GM23338 (cell line): Measurements from ENCODE around the gene PSORS1C1. TPM values are rescaled to one million over a fixed set of nuclear protein-coding genes. Genes with fewer than 3 reads are reported as not detected.
A peak's percentile ranks its signal among the peaks of the same experiment; 100 is the strongest.

Experiments used
- ATAC-seq: fragments of 200-7000 bp; cut with Tn5 transposase; 3 replicates; pipeline ENCODE4 v1.9.1; 2020
- DNase-seq: peaks from one replicate; pipeline ENCODE4 v3.0.0-alpha.2; 2015; ENCODE audit warnings: low spot score
- H2AFZ ChIP-seq: fragments of 200-600 bp; sonication (generic); 2 replicates; pipeline ENCODE4 v1.8.0; 2016; ENCODE audit warnings: antibody characterized with exemption, mild to moderate bottlenecking, moderate library complexity
- H3F3A ChIP-seq: fragments of 200-600 bp; sonication (generic); replicated peaks from 2 replicates; pipeline ENCODE4 v1.8.0; 2017; ENCODE audit warnings: antibody characterized with exemption, mixed run types, low read depth
- H3K27ac ChIP-seq: fragments of 200-600 bp; sonication (generic); 2 replicates; pipeline ENCODE4 v1.6.1; 2016; ENCODE audit warnings: low read depth
- H3K27me3 ChIP-seq: fragments of 200-600 bp; sonication (generic); 2 replicates; pipeline ENCODE4 v1.8.0; 2016; ENCODE audit warnings: mild to moderate bottlenecking, mixed run types, moderate library complexity; ENCODE audit not compliant: insufficient read depth
- H3K36me3 ChIP-seq: fragments of 200-600 bp; sonication (generic); 2 replicates; pipeline ENCODE4 v1.8.0; 2016; ENCODE audit warnings: mild to moderate bottlenecking; ENCODE audit not compliant: insufficient read depth
- H3K4me1 ChIP-seq: fragments of 200-600 bp; sonication (generic); 2 replicates; pipeline ENCODE4 v1.8.0; 2016; ENCODE audit warnings: mild to moderate bottlenecking, moderate library complexity; ENCODE audit not compliant: insufficient read depth
- H3K4me2 ChIP-seq: fragments of 200-600 bp; sonication (generic); 2 replicates; pipeline ENCODE4 v1.7.1; 2017; ENCODE audit warnings: mixed run types
- H3K4me3 ChIP-seq: fragments of 200-600 bp; sonication (generic); 2 replicates; pipeline ENCODE4 v1.6.1; 2016; ENCODE audit warnings: mixed run types
- H3K79me2 ChIP-seq: fragments of 200-600 bp; sonication (generic); replicated peaks from 2 replicates; pipeline ENCODE4 v1.8.0; 2017; ENCODE audit warnings: mild to moderate bottlenecking; ENCODE audit not compliant: insufficient read depth
- H3K9me2 ChIP-seq: fragments of 200-600 bp; sonication (generic); 2 replicates; pipeline ENCODE4 v1.8.0; 2017; ENCODE audit not compliant: insufficient read depth
- H4K20me1 ChIP-seq: fragments of 200-600 bp; sonication (generic); replicated peaks from 2 replicates; pipeline ENCODE4 v1.8.0; 2017; ENCODE audit warnings: mild to moderate bottlenecking; ENCODE audit not compliant: insufficient read depth
- H3K27ac Mint-ChIP-seq: 2 replicates; pipeline ENCODE4 v1.8.0; 2020; ENCODE audit warnings: inconsistent platforms, mild to moderate bottlenecking, moderate library complexity, mixed read lengths
- H3K27me3 Mint-ChIP-seq: 3 replicates; pipeline ENCODE4 v1.8.0; 2022; ENCODE audit warnings: low read depth, mild to moderate bottlenecking, moderate library complexity, mixed read lengths, inconsistent platforms; ENCODE audit not compliant: insufficient read depth, poor library complexity
- H3K36me3 Mint-ChIP-seq: 3 replicates; pipeline ENCODE4 v1.8.0; 2021; ENCODE audit warnings: low read depth, mild to moderate bottlenecking, inconsistent platforms, moderate library complexity, mixed read lengths
- H3K4me1 Mint-ChIP-seq: 3 replicates; pipeline ENCODE4 v1.8.0; 2020; ENCODE audit warnings: mild to moderate bottlenecking, inconsistent platforms, mixed read lengths
- H3K4me3 Mint-ChIP-seq: 3 replicates; pipeline ENCODE4 v1.8.0; 2021; ENCODE audit warnings: moderate library complexity, mild to moderate bottlenecking, inconsistent platforms, mixed read lengths
- H3K9me3 Mint-ChIP-seq: 3 replicates; pipeline ENCODE4 v1.8.0; 2020; ENCODE audit warnings: moderate library complexity, mild to moderate bottlenecking, inconsistent platforms, mixed read lengths
- CREB1 ChIP-seq: fragments of 250-450 bp; sonication (Bioruptor Pico); IDR thresholded peaks from 2 replicates; pipeline ENCODE4 v1.5.0; 2020; ENCODE audit warnings: low read depth, mild to moderate bottlenecking, moderate library complexity
- CTCF ChIP-seq, 2 experiments: fragments of 200-600 bp in 1 of 2; sonication (generic) in 1 of 2; conservative IDR thresholded peaks; 2 replicates each; pipeline versions ENCODE4 v1.5.1 to v1.6.1; 2016 to 2017; ENCODE audit warnings: antibody characterized with exemption in 2 of 2, low read depth in 2 of 2, mild to moderate bottlenecking in 2 of 2, moderate library complexity in 1 of 2
- ETS1 ChIP-seq: IDR thresholded peaks from 2 replicates; pipeline ENCODE4 v1.6.1; 2016; ENCODE audit warnings: antibody characterized with exemption
- EZH2 ChIP-seq: fragments of 200-600 bp; sonication (generic); IDR thresholded peaks from one replicate; pipeline ENCODE4 v1.8.0; 2017; ENCODE audit warnings: antibody characterized with exemption, mild to moderate bottlenecking, low read depth; ENCODE audit not compliant: unreplicated experiment
- EZH2phosphoT487 ChIP-seq: fragments of 200-600 bp; sonication (generic); IDR thresholded peaks from one replicate; pipeline ENCODE4 v1.8.1; 2018; ENCODE audit warnings: antibody characterized with exemption; ENCODE audit not compliant: unreplicated experiment
- JUNB ChIP-seq: IDR thresholded peaks from one replicate; pipeline ENCODE4 v1.6.1; 2016; ENCODE audit warnings: antibody characterized with exemption; ENCODE audit not compliant: unreplicated experiment
- NANOG ChIP-seq: IDR thresholded peaks from 2 replicates; pipeline ENCODE4 v1.6.1; 2016; ENCODE audit warnings: antibody characterized with exemption, borderline replicate concordance
- POLR2AphosphoS5 ChIP-seq: IDR thresholded peaks from 2 replicates; pipeline ENCODE4 v1.6.1; 2016; ENCODE audit warnings: antibody characterized with exemption, low read depth
- STAT1 ChIP-seq: IDR thresholded peaks from one replicate; pipeline ENCODE4 v1.6.1; 2016; ENCODE audit warnings: antibody characterized with exemption; ENCODE audit not compliant: unreplicated experiment
- ZNF114 ChIP-seq: fragments of 250-450 bp; sonication (Bioruptor Pico); IDR thresholded peaks from 2 replicates; pipeline ENCODE4 v1.5.0; 2020; ENCODE audit warnings: mild to moderate bottlenecking, moderate library complexity
- ZNF331 ChIP-seq: fragments of 250-450 bp; sonication (Bioruptor Pico); IDR thresholded peaks from 2 replicates; pipeline ENCODE4 v1.5.0; 2020; ENCODE audit warnings: low read depth, mild to moderate bottlenecking, moderate library complexity
- polyA plus RNA-seq: library from polyadenylated mRNA; unstranded; fragments of >200 nt; fragmentation: Nextera tagmentation; extraction: Ambion mirVana; gene quantifications from 2 replicates; pipeline ENCODE4 v1.2.1, GENCODE V29; 2016
- total RNA-seq: library from RNA; depleted of rRNA; stranded (reverse); fragments of >200 nt; shearing (Covaris generic); gene quantifications from 2 replicates; pipeline ENCODE4 v1.2.3, GENCODE V29; 2014
- TF ChIP-seq, protein P1 (sequence below): fragments of 250-450 bp; sonication (Bioruptor Pico); IDR thresholded peaks from 2 replicates; pipeline ENCODE4 v1.5.0; 2020; ENCODE audit warnings: mild to moderate bottlenecking, moderate library complexity
- TF ChIP-seq, protein P2 (sequence below): IDR thresholded peaks from one replicate; pipeline ENCODE4 v1.6.1; 2018; ENCODE audit warnings: antibody characterized with exemption; ENCODE audit not compliant: unreplicated experiment

PSORS1C1 gene
- total and polyA plus RNA-seq, 2 experiments from 2014 or later, result not detected

GRCh38 chr6:31180500-31180899 lies 65.9 kb downstream of the PSORS1C1 start:
- Mint-ChIP-seq H3K27ac (no peak overlapping the region), H3K4me1 (peaks cover 39% of the 10 kb centered on the region), H3K27me3 (peaks cover 7% of the 10 kb centered on the region), H3K4me3 (no peak overlapping the region), H3K36me3 (peaks cover 13% of the 10 kb centered on the region; the same call in 2 of the 3 replicates), H3K9me3 (no peaks in the 10 kb centered on the region)
- Histone ChIP-seq H2AFZ (no peak overlapping the region), H3K9me2 (no peaks in the 10 kb centered on the region), H3K36me3 (no peaks in the 10 kb centered on the region; the same call in 1 of the 2 replicates), H3K4me2 (no peak overlapping the region; the same call in 1 of the 2 replicates), H3K79me2 (no peaks in the 10 kb centered on the region), H3K4me3 (no peak overlapping the region), H4K20me1 (no peaks in the 10 kb centered on the region), H3K27me3 (no peaks in the 10 kb centered on the region), H3K27ac (no peak overlapping the region), H3K4me1 (peaks cover 32% of the 10 kb centered on the region), H3F3A (no peaks in the 10 kb centered on the region)
- peak; percentile 95 for DNase-seq
- TF ChIP-seq ETS1, result no peak
- no peak for TF ChIP-seq EZH2phosphoT487
- no peak for TF ChIP-seq POLR2AphosphoS5
- TF ChIP-seq, protein P1, sequence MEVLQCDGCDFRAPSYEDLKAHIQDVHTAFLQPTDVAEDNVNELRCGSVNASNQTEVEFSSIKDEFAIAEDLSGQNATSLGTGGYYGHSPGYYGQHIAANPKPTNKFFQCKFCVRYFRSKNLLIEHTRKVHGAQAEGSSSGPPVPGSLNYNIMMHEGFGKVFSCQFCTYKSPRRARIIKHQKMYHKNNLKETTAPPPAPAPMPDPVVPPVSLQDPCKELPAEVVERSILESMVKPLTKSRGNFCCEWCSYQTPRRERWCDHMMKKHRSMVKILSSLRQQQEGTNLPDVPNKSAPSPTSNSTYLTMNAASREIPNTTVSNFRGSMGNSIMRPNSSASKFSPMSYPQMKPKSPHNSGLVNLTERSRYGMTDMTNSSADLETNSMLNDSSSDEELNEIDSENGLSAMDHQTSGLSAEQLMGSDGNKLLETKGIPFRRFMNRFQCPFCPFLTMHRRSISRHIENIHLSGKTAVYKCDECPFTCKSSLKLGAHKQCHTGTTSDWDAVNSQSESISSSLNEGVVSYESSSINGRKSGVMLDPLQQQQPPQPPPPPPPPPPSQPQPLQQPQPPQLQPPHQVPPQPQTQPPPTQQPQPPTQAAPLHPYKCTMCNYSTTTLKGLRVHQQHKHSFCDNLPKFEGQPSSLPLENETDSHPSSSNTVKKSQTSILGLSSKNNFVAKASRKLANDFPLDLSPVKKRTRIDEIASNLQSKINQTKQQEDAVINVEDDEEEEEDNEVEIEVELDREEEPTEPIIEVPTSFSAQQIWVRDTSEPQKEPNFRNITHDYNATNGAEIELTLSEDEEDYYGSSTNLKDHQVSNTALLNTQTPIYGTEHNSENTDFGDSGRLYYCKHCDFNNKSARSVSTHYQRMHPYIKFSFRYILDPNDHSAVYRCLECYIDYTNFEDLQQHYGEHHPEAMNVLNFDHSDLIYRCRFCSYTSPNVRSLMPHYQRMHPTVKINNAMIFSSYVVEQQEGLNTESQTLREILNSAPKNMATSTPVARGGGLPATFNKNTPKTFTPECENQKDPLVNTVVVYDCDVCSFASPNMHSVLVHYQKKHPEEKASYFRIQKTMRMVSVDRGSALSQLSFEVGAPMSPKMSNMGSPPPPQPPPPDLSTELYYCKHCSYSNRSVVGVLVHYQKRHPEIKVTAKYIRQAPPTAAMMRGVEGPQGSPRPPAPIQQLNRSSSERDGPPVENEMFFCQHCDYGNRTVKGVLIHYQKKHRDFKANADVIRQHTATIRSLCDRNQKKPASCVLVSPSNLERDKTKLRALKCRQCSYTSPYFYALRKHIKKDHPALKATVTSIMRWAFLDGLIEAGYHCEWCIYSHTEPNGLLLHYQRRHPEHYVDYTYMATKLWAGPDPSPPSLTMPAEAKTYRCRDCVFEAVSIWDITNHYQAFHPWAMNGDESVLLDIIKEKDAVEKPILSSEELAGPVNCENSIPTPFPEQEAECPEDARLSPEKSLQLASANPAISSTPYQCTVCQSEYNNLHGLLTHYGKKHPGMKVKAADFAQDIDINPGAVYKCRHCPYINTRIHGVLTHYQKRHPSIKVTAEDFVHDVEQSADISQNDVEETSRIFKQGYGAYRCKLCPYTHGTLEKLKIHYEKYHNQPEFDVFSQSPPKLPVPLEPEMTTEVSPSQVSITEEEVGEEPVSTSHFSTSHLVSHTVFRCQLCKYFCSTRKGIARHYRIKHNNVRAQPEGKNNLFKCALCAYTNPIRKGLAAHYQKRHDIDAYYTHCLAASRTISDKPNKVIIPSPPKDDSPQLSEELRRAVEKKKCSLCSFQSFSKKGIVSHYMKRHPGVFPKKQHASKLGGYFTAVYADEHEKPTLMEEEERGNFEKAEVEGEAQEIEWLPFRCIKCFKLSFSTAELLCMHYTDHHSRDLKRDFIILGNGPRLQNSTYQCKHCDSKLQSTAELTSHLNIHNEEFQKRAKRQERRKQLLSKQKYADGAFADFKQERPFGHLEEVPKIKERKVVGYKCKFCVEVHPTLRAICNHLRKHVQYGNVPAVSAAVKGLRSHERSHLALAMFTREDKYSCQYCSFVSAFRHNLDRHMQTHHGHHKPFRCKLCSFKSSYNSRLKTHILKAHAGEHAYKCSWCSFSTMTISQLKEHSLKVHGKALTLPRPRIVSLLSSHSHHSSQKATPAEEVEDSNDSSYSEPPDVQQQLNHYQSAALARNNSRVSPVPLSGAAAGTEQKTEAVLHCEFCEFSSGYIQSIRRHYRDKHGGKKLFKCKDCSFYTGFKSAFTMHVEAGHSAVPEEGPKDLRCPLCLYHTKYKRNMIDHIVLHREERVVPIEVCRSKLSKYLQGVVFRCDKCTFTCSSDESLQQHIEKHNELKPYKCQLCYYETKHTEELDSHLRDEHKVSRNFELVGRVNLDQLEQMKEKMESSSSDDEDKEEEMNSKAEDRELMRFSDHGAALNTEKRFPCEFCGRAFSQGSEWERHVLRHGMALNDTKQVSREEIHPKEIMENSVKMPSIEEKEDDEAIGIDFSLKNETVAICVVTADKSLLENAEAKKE (CRISPR knock-in tag), result no peak
- no peak for TF ChIP-seq CTCF (conservative IDR thresholded peaks at IDR 0.05; ENCODE audit: low read depth in 2 of 2)
- no peak for TF ChIP-seq ZNF331 (CRISPR knock-in tag)
- no peak for TF ChIP-seq JUNB
- TF ChIP-seq NANOG, result no peak
- no peak for TF ChIP-seq STAT1
- no peak for TF ChIP-seq ZNF114
- no peak for TF ChIP-seq CREB1
- TF ChIP-seq, protein P2, sequence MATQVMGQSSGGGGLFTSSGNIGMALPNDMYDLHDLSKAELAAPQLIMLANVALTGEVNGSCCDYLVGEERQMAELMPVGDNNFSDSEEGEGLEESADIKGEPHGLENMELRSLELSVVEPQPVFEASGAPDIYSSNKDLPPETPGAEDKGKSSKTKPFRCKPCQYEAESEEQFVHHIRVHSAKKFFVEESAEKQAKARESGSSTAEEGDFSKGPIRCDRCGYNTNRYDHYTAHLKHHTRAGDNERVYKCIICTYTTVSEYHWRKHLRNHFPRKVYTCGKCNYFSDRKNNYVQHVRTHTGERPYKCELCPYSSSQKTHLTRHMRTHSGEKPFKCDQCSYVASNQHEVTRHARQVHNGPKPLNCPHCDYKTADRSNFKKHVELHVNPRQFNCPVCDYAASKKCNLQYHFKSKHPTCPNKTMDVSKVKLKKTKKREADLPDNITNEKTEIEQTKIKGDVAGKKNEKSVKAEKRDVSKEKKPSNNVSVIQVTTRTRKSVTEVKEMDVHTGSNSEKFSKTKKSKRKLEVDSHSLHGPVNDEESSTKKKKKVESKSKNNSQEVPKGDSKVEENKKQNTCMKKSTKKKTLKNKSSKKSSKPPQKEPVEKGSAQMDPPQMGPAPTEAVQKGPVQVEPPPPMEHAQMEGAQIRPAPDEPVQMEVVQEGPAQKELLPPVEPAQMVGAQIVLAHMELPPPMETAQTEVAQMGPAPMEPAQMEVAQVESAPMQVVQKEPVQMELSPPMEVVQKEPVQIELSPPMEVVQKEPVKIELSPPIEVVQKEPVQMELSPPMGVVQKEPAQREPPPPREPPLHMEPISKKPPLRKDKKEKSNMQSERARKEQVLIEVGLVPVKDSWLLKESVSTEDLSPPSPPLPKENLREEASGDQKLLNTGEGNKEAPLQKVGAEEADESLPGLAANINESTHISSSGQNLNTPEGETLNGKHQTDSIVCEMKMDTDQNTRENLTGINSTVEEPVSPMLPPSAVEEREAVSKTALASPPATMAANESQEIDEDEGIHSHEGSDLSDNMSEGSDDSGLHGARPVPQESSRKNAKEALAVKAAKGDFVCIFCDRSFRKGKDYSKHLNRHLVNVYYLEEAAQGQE, result no peak
- TF ChIP-seq EZH2, result no peak
- peak; percentile 97 for ATAC-seq
